ENCODE results near the gene NCKAP1. TPM values are rescaled to one million over a fixed set of nuclear protein-coding genes. Genes with fewer than 3 reads are reported as not detected.

Gene NCKAP1
- total RNA-seq, 1 donor, result 167 TPM

DNA sequence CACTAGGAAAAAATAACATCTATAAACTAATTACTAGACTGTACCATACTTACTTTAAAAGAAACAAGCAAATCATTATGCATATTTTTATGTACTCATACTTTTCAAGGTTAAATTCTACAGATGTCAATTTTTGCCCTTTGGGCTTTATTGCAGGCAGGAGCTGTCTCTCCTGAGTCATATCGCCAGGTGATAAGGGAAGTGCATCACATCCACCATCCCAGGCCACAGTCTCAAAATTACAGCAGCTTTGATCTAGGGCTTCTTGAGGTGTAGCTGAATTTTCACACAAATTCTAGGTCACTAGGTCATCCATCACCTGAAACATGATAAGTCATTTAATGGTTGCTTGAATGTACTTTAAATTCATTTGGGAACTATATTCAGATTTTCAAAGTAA lies 133.4 kb downstream of the NCKAP1 start:
- TF ChIP-seq, protein P1, sequence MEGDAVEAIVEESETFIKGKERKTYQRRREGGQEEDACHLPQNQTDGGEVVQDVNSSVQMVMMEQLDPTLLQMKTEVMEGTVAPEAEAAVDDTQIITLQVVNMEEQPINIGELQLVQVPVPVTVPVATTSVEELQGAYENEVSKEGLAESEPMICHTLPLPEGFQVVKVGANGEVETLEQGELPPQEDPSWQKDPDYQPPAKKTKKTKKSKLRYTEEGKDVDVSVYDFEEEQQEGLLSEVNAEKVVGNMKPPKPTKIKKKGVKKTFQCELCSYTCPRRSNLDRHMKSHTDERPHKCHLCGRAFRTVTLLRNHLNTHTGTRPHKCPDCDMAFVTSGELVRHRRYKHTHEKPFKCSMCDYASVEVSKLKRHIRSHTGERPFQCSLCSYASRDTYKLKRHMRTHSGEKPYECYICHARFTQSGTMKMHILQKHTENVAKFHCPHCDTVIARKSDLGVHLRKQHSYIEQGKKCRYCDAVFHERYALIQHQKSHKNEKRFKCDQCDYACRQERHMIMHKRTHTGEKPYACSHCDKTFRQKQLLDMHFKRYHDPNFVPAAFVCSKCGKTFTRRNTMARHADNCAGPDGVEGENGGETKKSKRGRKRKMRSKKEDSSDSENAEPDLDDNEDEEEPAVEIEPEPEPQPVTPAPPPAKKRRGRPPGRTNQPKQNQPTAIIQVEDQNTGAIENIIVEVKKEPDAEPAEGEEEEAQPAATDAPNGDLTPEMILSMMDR (IDR thresholded peaks at IDR 0.05; ENCODE audit: insufficient read depth, low read length), result no peak
- no peak for DNase-seq (ENCODE audit: low read depth)
- H3K4me3 ChIP-seq (ENCODE audit: low read depth, low read length), result no peak overlapping the region

DNA sequence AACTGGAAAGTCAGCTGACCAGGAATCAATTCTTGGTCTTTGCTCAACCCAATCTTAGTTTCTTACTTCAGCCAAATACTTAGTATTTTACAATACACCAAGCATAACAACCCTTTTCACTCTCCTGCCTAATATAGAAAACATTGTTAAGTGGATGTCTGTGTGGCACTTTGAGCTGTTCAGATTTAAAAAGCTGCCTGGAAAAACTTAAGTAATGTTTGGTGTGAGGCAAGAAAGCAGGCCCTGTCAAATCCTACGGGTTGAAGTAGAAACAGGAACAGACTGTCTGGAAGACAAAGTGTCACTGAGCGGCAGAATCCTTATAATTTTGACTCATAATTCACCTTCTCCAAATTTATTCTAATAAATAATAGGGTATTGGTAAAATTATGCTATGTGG lies 134.7 kb downstream of the NCKAP1 start:
- TF ChIP-seq, protein P1 (IDR thresholded peaks at IDR 0.05; ENCODE audit: insufficient read depth, low read length), result no peak
- no peak overlapping the region for H3K4me3 ChIP-seq (ENCODE audit: low read depth, low read length)
- no peak for DNase-seq (ENCODE audit: low read depth)

DNA sequence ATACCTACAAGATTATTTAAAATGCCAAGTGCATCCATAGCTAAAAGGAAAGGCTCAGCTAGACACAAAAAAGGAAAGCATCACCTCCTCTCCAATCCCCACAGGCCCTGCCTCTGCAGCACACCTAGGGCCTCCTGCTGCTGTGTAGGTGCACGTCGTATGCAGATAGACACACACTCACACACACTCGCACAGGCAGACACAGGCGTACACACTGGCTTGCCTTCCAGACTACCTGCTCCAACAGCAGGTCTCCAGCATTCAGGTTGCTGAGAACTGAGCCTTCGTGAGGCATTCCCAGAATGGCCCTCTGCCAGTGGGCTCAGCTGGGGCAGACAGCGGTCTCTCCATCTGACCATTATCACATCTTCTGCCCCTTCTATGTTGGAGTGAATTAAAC lies 136.5 kb downstream of the NCKAP1 start:
- no peak for DNase-seq (ENCODE audit: low read depth)
- H3K4me3 ChIP-seq (ENCODE audit: low read depth, low read length), result no peak overlapping the region
- TF ChIP-seq, protein P1 (IDR thresholded peaks at IDR 0.05; ENCODE audit: insufficient read depth, low read length), result no peak

DNA sequence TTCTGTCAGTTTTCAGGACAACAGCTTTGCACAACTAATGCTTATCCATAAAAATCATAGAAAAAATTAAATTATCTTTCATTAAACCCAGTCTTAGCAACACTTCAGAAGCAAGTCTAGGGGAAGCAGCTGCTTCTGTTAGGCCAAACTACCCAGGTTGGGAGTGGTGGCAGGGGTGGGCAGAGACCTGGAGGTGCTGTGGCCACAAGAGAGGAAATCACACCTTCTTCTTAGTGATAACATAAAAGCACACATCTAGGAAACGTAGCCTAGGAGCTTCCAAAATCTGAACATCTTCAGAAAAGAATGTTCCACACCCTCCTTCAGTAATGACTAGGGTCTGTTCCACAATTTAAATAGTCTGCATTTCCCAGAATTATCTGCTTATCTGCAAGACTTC lies 139.5 kb downstream of the NCKAP1 start:
- H3K4me3 ChIP-seq (ENCODE audit: low read depth, low read length), result no peak overlapping the region
- DNase-seq (ENCODE audit: low read depth), result no peak
- TF ChIP-seq, protein P1 (IDR thresholded peaks at IDR 0.05; ENCODE audit: insufficient read depth, low read length), result no peak

DNA sequence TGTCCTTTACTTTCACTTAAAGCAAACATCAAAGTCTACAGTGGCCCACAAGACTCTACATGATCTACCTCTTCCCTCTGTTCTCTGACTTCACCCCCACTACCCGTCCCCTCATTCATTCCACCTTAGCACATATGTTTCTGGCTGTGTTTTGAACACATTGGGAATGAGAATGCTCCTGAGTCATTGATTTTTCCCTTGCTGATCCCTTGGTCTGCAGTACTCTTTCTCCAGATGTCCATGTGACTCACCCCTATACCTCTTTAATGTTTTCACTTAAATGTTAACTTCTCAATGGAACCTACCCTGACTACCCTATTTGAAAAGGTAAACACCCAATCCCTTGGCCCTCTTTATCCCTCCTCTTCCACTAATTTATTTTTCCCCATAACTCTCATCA lies 141.1 kb downstream of the NCKAP1 start:
- no peak overlapping the region for H3K4me3 ChIP-seq (ENCODE audit: low read depth, low read length)
- peak; percentile 27 for DNase-seq (ENCODE audit: low read depth)
- TF ChIP-seq, protein P1 (IDR thresholded peaks at IDR 0.05; ENCODE audit: insufficient read depth, low read length), result no peak

DNA sequence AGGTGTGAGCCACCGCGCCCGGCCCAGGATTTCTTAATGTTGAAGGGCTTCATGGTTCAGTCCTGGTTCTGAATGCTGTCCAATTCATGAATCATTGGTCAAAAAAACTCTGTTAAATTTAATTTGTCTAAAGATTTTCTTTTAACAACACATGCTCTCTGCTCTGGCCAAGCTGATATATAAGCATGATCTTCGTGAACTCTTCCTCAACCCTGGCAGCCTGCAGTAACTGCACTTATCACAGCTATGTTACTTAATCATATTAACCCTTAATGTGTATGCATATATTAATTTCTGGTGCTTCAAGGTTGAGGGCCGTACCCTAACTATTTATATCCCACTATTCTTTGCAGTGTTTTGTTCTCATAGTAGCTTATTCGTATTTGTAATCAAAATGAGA lies 142.5 kb downstream of the NCKAP1 start:
- no peak for DNase-seq (ENCODE audit: low read depth)
- H3K4me3 ChIP-seq (ENCODE audit: low read depth, low read length), result no peak overlapping the region
- TF ChIP-seq, protein P1 (IDR thresholded peaks at IDR 0.05; ENCODE audit: insufficient read depth, low read length), result no peak

DNA sequence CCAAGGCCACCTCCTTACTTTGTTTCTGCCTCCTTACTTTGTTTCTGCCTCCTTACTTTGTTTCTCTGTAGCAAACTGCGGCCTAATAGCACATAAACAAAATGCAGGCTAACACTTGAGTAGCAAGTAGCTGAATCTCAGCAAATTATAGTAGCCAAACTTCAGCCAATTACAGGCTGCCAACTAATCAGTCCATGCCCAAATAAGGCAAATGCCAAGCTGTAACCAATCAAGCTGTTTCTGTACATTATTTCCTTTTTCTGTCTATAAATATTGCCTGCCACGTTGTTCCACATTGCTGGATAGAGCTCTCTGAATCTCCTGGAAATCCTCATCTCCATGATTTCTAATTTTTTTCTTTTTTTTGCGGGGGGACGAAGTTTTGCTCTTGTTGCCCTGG lies 143.1 kb downstream of the NCKAP1 start:
- TF ChIP-seq, protein P1 (IDR thresholded peaks at IDR 0.05; ENCODE audit: insufficient read depth, low read length), result no peak

More for the DNA sequence above, 143.1 kb downstream of the NCKAP1 start:
- DNase-seq (ENCODE audit: low read depth), result no peak
- no peak overlapping the region for H3K4me3 ChIP-seq (ENCODE audit: low read depth, low read length)
